Glutamatergic neuron (in vitro differentiated cells): ENCODE data around the gene ARID1B. TPM values are rescaled to one million over a fixed set of nuclear protein-coding genes. Genes with fewer than 3 reads are reported as not detected.
A peak's percentile ranks its signal among the peaks of the same experiment; 100 is the strongest.

Experiments
- DNase-seq: peaks from one replicate; pipeline ENCODE4 v3.0.0; 2022
- H3K27ac Mint-ChIP-seq: one replicate; pipeline ENCODE4 v1.8.0; 2020; ENCODE audit warnings: mild to moderate bottlenecking, mixed read lengths, inconsistent platforms; ENCODE audit not compliant: unreplicated experiment
- H3K27me3 Mint-ChIP-seq: one replicate; pipeline ENCODE4 v1.8.0; 2020; ENCODE audit warnings: mild to moderate bottlenecking, moderate library complexity, mixed read lengths, inconsistent platforms; ENCODE audit not compliant: unreplicated experiment
- H3K36me3 Mint-ChIP-seq: one replicate; pipeline ENCODE4 v1.8.0; 2020; ENCODE audit warnings: mild to moderate bottlenecking, mixed read lengths, inconsistent platforms; ENCODE audit not compliant: unreplicated experiment
- H3K4me1 Mint-ChIP-seq: one replicate; pipeline ENCODE4 v1.8.0; 2020; ENCODE audit warnings: mild to moderate bottlenecking, low read depth, mixed read lengths, inconsistent platforms; ENCODE audit not compliant: unreplicated experiment
- H3K4me3 Mint-ChIP-seq: one replicate; pipeline ENCODE4 v1.8.0; 2020; ENCODE audit warnings: mild to moderate bottlenecking, mixed read lengths, inconsistent platforms; ENCODE audit not compliant: unreplicated experiment
- H3K9me3 Mint-ChIP-seq: one replicate; pipeline ENCODE4 v1.8.0; 2020; ENCODE audit warnings: mild to moderate bottlenecking, moderate library complexity, mixed read lengths, inconsistent platforms; ENCODE audit not compliant: unreplicated experiment
- CTCF ChIP-seq: fragments of 200-600 bp; sonication (generic); IDR thresholded peaks from one replicate; pipeline ENCODE4 v1.5.0; 2021; ENCODE audit not compliant: partially characterized antibody, unreplicated experiment
- long read RNA-seq: library from polyadenylated mRNA; unstranded; transcript quantifications from one replicate; pipeline ENCODE4 v2.0.0, GENCODE V29; 2020; ENCODE audit not compliant: unreplicated experiment
- total RNA-seq: library from RNA; stranded (reverse); fragmentation: NEBNext Ultra II Directional; extraction: Animal tissue kit (Norgen Biotek cat#: 25700); gene quantifications from one replicate; pipeline ENCODE4 v1.2.1, GENCODE V29; 2021; ENCODE audit not compliant: unreplicated experiment

The ARID1B gene
- 202 TPM for total RNA-seq
- long read RNA-seq, full-length matches to known transcripts, result 2 of 6 reads
- long read RNA-seq, partial matches to known transcripts, result 1 of 6 reads
- long read RNA-seq, other reads (novel, unspliced or antisense), result 3 of 6 reads

GRCh38 chr6:156776840-156777576, at the start of gene ARID1B:
Gene ARID1B (plus strand): TSS chr6:156777378. CDS start chr6:156777681, 303 bp downstream.
- DNase-seq, result peak; percentile 90
- Mint-ChIP-seq H3K36me3 (peaks cover 4% of the 10 kb centered on the region), H3K4me3 (peak within 1 kb of the TSS; percentile 98), H3K27me3 (peaks cover 28% of the 10 kb centered on the region), H3K4me1 (peaks cover 29% of the 10 kb centered on the region), H3K9me3 (peaks cover 29% of the 10 kb centered on the region), H3K27ac (peak within 1 kb of the TSS; percentile 100)
- no peak for TF ChIP-seq CTCF

- Mint-ChIP-seq H3K27me3 (no peaks in the 10 kb centered on the region), H3K27ac (no peak overlapping the region), H3K9me3 (peaks cover 4% of the 10 kb centered on the region), H3K36me3 (no peaks in the 10 kb centered on the region), H3K4me3 (no peak overlapping the region), H3K4me1 (peaks cover 19% of the 10 kb centered on the region)
- DNase-seq, result no peak
- TF ChIP-seq CTCF, result no peak
Measured at GRCh38 chr6:156727715-156728385, 49.3 kb upstream of the ARID1B start.

- H3K27ac Mint-ChIP-seq, result no peak overlapping the region
- DNase-seq, result no peak
- no peaks in the 10 kb centered on the region for H3K36me3 Mint-ChIP-seq
- no peak for TF ChIP-seq CTCF
- H3K4me3 Mint-ChIP-seq, result no peak overlapping the region
- H3K27me3 Mint-ChIP-seq, result no peaks in the 10 kb centered on the region
- H3K9me3 Mint-ChIP-seq, result peaks cover 3% of the 10 kb centered on the region
- H3K4me1 Mint-ChIP-seq, result peaks cover 19% of the 10 kb centered on the region
Measured at GRCh38 chr6:156729248-156729647, 47.9 kb upstream of the ARID1B start.

GRCh38 chr6:156731396-156731795, 45.8 kb upstream of the ARID1B start:
- no peaks in the 10 kb centered on the region for H3K27me3 Mint-ChIP-seq
- H3K36me3 Mint-ChIP-seq, result no peaks in the 10 kb centered on the region
- peak; percentile 27 for DNase-seq

More at GRCh38 chr6:156731396-156731795, 45.8 kb upstream of the ARID1B start:
- H3K27ac Mint-ChIP-seq, result peak overlapping the region; percentile 73
- peaks cover 19% of the 10 kb centered on the region for H3K4me1 Mint-ChIP-seq
- H3K9me3 Mint-ChIP-seq, result peaks cover 3% of the 10 kb centered on the region
- H3K4me3 Mint-ChIP-seq, result peak overlapping the region; percentile 55
- TF ChIP-seq CTCF, result no peak
